ENCODE results near the gene PRR3. TPM values are rescaled to one million over a fixed set of nuclear protein-coding genes. Genes with fewer than 3 reads are reported as not detected.

The PRR3 gene
- total RNA-seq, 1 experiment from 2014 or later, result 13.1 TPM

- Mint-ChIP-seq H3K9me3 (no peaks in the 10 kb centered on the region), H3K27me3 (ENCODE audit: low read depth) (peaks cover 10% of the 10 kb centered on the region), H3K27ac (peak overlapping the region; percentile 98), H3K36me3 (peaks cover 6% of the 10 kb centered on the region; the same call in 1 of the 2 replicates), H3K4me3 (peak overlapping the region; percentile 99), H3K4me1 (peaks cover 33% of the 10 kb centered on the region)
- ATAC-seq (peak; percentile 7; the same call in 1 of the 2 replicates), DNase-seq (ENCODE audit: low spot score) (no peak)
- ChIA-PET CTCF (interaction anchor here (0.9 to 1.6 kb wide), 13 partner anchors 16 to 159 kb away, joined by 3 to 12 read pairs (median 5); no protein-coding TSS in a partner anchor), POLR2A (interaction anchor here (0.6 to 1.1 kb wide), 6 partner anchors 15 to 90 kb away, joined by 3 to 6 read pairs (median 4); partner anchors contain the start of genes GNL1, MRPS18B, PPP1R10 and PRR3)
- TF ChIP-seq E2F4 (CRISPR knock-in tag; IDR thresholded peaks at IDR 0.05; ENCODE audit: borderline replicate concordance, low read depth) (no peak), FOXP1 (CRISPR knock-in tag; IDR thresholded peaks at IDR 0.05; ENCODE audit: borderline replicate concordance) (no peak), JUN (CRISPR knock-in tag; IDR thresholded peaks at IDR 0.05) (no peak), PRRX2 (CRISPR knock-in tag; IDR thresholded peaks at IDR 0.05) (no peak), SP1 (CRISPR knock-in tag; conservative IDR thresholded peaks at IDR 0.05) (no peak), TEAD4 (CRISPR knock-in tag; IDR thresholded peaks at IDR 0.05) (no peak), MLX (CRISPR knock-in tag; IDR thresholded peaks at IDR 0.05) (no peak)
Measured at GRCh38 chr6:30571762-30572082, 14.6 kb downstream of the PRR3 start.

- TF ChIP-seq RORB (CRISPR knock-in tag; IDR thresholded peaks at IDR 0.05), result no peak
- POLR2A ChIA-PET, result no interaction called here
- Mint-ChIP-seq H3K9me3 (no peaks in the 10 kb centered on the region), H3K27me3 (ENCODE audit: low read depth) (peaks cover 10% of the 10 kb centered on the region), H3K36me3 (peaks cover 10% of the 10 kb centered on the region), H3K27ac (peak overlapping the region; percentile 98), H3K4me1 (peaks cover 33% of the 10 kb centered on the region), H3K4me3 (peak overlapping the region; percentile 99)
- ATAC-seq (no peak), DNase-seq (ENCODE audit: low spot score) (no peak)
- CTCF ChIA-PET, result no interaction called here
Measured at GRCh38 chr6:30572148-30572547, 15.1 kb downstream of the PRR3 start.

GRCh38 chr6:30573113-30573512, 16.0 kb downstream of the PRR3 start:
- Mint-ChIP-seq H3K27me3 (ENCODE audit: low read depth) (peaks cover 10% of the 10 kb centered on the region), H3K9me3 (no peaks in the 10 kb centered on the region), H3K4me1 (peaks cover 33% of the 10 kb centered on the region), H3K27ac (peak overlapping the region; percentile 35), H3K36me3 (peaks cover 20% of the 10 kb centered on the region), H3K4me3 (peak overlapping the region; percentile 99)
- ChIA-PET CTCF (no interaction called here), POLR2A (no interaction called here)
- DNase-seq (ENCODE audit: low spot score) (no peak), ATAC-seq (no peak)
- TF ChIP-seq SMAD3 (CRISPR knock-in tag; IDR thresholded peaks at IDR 0.05; ENCODE audit: borderline replicate concordance) (no peak), ZSCAN18 (CRISPR knock-in tag; IDR thresholded peaks at IDR 0.05) (no peak), CDX4 (CRISPR knock-in tag; IDR thresholded peaks at IDR 0.05; ENCODE audit: borderline replicate concordance) (no peak), ZNF532 (CRISPR knock-in tag; IDR thresholded peaks at IDR 0.05; ENCODE audit: borderline replicate concordance) (no peak), E2F5 (CRISPR knock-in tag; IDR thresholded peaks at IDR 0.05) (no peak)
